GM18502 (cell line): ENCODE data around the gene CEP128.

Source experiments
- ATAC-seq: cut with Tn5 transposase; IDR thresholded peaks from one replicate; pipeline ENCODE4 v1.9.1; 2021; ENCODE audit warnings: mild to moderate bottlenecking; ENCODE audit not compliant: unreplicated experiment, poor library complexity

Gene CEP128

DNA sequence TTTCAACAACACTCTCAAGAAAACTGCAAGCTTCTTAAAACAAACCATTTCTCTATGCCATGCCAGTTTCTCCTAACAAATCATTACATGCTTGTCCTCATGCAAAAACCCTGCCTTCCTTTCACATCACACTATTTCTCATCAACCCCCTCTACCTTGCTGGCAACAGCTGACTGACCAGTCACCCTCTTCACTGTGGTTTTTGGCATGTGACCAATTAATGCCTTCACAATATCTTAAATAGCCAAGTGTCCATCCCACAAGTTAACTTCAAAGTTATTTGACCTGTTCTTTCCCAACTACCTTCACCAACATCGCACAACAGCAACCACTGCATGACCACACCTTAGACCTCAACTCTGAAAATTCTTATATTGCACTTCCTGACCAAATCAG is 159.6 kb downstream of the CEP128 start:
- ATAC-seq, result no peak

DNA sequence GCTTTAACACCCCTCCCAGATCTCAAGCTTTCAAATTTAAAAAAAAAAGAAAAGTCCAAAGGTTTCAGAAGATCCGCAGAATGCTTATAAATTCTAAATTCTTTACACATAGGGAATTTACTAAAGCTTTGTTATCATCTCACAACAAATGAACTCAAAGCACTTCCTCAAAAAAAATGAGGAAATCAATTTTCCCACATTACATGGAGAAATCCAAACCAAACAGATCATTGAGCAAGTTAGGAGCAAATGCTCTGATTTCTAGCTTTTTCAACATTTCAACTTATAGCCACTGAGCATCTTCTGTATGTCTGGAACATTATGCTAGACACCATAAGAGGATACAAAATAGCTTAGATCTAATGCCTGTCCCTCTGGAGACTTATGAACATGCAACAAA is 161.0 kb downstream of the CEP128 start:
- no peak for ATAC-seq

DNA sequence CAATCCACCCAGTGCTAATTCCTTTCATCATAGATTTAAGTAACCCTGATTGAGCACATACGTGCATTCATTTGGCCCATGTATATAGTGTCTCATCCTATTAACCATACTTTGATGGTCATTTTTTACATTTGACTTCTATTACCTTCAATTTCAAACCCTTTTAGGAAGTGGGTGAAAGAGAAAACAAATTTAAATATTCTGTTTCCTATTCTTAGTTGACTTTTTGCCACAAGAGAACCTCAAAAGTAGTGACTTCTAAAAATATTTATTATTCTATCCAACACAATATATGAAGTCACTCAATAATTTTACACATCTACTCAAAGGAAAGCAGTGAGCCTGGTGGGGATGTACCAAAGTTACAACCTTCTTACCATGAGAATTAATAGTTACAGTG is 164.9 kb downstream of the CEP128 start:
- no peak for ATAC-seq

DNA sequence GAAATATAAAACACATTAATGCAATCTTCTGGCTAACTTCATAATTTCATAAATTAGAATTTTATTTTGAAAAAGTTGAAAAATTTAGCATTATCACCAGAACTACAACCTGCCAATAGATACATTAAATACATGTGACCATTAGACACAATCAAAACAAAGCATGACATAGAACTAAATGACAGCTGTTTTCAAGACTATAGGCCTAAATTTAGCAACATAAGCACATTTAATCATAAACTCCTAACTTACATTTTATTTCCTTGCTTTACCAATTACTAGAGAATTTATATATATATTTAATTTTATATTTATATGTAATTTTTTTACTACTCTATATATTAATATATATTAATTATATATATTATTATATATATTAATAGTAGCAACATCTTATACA is 165.4 kb downstream of the CEP128 start:
- ATAC-seq, result no peak

DNA sequence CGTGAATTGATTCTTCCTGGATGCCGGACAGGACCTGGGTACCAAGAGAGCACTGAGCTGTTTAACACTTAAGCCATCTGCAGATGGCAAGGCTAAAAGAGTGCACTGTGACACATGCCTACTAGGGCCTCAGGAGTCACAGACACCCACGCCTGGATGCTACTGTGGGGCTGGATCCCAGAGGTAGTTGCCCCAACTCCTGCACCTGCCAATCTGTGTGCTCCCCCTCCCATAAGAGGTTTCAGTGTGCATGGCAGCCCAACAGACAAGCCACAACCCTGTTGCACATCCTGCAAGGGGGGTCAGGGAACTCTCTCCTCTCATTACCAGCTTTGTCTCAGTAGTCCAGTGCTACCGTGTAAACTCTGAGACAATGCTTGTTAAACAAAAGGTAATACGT is 169.0 kb downstream of the CEP128 start:
- no peak for ATAC-seq

DNA sequence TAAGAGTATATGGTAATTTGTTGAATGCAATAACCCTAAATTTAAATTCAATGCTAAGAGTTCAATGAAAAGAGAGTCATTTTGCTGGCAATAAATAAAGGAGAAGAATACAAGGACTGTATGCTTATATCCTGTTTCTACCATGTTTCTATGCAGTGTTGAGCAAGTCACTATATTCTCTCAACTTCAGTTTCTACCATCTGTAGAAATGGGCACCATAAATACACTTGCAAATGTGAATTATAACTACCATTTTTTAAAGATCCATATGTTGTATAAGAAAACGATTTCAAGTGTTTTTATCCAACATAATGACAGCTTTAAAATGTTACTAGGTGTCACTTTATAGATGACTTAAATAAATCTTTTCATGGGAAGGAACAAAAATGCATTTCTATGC is 170.3 kb downstream of the CEP128 start:
- ATAC-seq, result no peak

DNA sequence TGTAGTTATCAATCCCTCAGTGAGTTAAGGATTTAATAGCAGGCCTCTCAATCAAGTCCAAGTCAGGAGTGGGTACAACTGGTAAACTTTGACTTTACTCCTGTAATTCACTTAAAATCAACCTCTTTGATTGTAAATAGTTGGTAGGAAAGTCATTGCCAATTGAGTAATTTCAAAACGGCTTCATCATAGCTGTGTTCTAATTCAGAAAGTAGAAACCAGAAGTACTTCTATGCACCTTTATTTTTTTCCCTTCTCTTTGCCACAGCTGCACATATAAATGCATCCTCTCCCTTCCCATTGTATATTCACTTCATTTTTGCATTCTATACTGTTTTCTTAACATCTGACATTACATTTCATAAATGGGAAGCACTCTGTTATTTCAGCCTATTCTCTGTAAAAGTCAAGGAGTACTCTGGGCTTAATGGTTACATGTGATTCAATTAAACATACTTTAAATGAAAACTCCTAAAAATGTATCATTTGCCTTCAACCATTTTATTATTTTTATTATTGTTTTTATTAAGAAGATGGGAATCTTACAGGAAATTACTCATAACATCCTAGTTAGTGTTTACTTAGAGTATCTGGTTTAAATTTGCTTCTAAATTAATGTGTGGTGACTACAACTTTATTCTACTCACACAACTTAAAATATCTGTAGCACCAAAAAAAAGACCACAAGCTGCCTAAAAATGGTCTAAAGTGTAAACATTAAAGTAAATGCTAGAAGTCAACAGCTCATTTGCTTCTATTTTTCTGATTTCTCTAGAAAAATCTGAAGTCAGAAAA is 171.2 kb downstream of the CEP128 start:
- ATAC-seq, result no peak

DNA sequence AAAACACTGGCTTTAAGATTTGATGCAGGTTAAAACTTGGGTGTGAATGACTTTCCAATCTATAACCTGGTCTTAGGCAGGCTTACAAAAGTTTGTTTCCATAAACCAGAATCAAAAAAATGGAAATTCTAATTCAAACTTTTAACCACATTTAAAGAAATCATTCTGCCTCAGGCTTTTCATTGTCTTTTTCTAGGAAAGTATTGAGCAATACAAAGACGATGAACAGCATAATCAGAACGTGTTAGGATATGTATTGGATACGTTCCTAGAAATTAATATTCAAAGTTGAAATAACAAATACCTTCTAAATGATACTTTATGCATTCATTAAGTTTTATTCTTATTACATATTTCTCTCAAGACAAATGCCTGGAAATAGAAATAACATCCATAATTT is 172.9 kb downstream of the CEP128 start:
- ATAC-seq, result no peak

DNA sequence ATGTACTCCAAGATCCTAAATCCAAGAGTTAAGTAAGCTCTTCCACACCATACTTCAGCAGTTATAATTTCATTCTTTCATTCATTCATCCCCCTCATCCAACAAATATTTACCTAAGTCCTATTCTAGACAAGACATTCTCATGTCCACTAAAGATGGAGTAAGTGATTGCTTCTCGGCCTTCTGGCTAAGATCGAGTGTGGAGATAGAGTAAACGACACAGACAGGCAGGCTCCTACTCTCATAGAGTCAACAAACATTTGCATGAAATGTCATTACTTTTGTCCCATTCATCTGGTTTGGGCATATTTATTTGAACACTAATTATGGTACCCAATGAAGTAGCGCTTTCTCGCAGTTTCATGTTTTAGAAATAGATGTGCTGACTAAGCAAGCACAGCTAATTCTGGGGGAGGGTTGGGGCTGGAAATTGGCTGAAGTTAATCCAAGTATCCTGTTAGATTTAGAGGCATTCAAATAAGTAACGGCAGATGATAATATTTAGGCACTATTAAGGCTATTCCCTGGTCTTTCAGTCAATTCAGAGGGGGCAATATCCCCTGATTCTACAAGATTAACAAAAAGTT is 176.5 kb downstream of the CEP128 start:
- ATAC-seq, result no peak

DNA sequence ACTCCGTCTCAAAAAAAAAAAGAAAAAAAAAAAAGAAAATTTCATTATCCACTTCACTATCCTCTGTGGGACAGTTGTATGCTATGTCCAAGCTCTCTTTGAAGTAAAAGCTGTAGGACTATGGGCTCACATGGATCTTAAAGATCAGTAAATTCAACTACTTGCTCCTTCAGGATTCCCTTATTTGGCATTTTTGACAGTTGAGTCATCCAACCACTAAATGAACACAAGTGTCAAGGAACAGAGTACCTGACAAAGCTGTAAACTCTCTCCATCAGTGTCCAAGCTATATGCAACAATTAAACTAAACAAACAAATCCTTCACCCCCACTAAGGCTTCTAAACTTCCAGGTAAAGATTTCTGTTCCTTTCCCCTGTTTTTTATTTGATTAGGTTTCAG is 177.0 kb downstream of the CEP128 start:
- ATAC-seq, result no peak

DNA sequence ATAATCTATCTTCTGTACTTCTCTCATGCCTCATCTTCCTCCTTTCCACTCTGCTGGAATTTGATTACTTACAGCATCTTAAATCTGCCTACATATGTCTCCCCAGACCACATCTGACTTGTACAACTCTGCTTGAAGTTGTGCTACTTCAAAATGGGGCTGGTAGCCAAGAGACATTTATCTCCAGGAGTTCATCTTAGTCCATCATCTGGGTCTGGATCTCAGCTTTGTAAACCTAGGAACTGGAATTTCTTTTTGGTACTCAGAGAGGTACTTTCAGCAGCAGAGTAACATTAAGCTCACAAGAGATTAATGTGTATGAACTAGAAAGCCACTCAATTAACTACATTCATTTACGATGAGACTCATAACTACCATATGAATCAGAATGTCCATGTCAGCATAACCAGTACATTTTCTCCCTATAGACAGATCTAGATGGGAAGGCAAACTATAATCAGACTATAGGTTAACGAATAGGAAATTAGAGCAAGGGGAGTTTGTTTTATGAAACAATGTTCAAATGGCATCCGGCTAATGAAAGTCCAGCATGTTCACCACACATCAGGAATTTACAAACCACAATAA is 178.8 kb downstream of the CEP128 start:
- ATAC-seq, result no peak

DNA sequence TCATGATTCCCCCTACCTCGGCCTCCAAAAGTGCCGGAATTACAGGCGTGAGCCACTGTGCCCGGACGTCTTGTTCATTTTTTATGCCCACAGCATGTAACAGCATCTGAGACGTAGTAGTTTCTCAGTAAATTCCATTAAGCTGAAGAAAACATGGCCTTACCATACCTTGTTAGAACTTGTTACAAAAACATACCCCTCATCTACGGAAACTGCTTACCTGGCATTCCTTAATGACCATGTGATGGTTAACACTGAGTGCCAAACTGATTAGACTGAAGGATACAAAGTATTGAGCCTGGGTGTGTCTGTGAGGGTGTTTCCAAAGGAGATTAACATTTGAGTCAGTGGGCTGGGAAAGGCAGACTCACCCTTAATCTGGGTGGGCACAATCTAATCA is 186.8 kb downstream of the CEP128 start:
- ATAC-seq, result no peak

DNA sequence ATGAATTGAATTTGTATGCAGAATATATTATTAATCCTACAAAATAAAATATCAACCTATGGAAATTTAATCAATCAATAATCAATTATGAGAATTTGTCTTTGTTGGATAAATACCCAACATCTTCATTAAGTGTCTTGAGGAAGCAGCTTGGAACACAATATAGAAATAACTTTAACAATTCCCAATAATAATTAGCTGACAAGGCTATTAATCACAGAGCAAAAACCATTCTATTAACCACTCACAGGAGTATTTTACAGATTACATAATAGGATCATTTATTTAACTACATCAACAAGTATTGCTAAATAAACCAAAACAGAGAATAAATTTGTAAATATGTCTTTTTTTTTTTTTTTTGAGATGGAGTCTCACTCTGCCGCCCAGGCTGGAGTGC is 190.3 kb downstream of the CEP128 start:
- ATAC-seq, result no peak

DNA sequence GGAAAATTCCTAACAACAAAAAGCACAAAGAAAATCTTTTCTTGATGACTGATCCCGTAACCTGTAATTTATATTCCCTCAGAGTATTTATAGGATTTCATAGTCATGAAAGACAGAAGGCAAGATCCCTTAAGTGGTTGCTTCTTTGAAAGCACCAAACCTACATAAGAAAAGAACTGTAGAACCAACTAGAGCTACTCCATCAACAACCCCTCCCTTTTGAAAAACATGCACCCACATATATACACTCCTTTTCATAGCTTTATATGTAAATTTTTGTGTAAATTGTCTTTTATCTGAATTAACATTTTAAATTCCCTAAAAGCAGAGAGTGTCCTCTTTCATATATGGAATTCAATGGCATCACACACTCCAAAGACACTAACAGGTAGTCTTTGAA is 215.3 kb downstream of the CEP128 start:
- no peak for ATAC-seq

DNA sequence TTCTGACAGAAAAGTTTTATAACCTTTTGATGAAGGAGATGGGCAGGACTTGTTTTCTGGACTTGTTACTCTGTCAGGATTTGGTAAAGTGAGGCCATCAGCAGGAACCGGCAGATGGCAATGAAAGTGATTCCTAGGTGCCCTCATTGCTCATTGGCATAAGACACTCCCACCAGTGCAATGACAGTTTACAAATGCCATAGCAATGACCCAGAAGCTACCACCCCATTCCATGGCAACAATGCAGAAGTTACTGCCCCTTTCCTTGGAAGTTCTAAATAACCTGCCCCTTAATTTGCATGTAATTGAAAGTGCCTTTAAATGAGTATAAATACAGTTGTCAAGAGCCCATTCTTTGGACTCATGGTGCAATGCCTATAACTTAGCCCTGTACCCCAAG is 222.6 kb downstream of the CEP128 start:
- no peak for ATAC-seq

DNA sequence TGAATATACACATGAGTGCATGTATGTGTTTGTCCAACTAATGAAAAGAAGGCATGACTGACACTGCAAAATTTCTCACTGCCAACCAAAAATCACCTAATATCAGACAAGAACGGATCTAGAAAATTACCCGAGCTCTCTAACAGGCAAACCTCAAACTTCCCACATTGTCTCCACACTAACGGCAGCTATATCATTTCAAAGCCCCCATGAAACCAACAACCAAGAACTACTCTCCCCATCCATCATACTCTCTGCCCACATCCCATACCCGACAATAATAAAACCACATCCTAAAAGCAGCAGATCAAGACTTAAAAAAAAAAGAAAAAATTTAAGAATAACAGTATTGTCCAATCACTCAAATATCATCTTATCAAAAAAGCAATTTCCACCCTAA is 227.1 kb downstream of the CEP128 start:
- ATAC-seq, result no peak

DNA sequence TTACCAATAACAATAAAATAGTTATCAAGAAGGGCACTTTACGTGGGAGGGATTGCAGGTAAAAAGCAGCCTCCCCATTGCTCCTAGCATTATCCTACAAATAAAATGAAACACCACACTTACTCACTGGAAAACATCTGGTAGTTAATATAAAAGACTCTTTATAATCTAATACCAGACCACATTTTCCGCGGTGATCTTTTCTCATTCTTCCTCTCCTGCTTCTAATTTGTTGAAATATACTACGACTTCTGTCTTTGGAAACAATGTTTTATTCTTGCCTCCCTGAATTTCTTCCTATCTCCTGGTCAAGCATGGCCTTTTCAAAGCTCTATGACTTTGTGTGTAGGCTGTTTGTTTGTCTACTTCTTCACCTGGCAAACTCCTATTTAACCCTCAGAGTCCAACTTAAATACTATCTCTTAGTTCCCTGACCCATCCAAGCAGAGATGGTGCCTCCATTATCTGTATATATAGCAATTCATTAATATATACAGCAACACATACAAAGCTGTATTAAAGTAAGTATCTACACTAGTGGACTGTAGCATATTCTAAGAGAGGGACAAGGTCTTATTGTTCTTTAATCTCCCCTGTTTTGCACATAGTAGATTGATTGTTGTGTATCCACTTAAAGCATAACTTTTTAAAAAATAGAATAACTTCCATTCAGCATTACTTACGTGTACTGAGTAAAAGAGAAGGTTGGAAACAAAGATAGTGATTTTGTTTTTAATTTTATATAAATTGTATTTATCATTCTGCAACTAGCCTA is 228.3 kb downstream of the CEP128 start:
- no peak for ATAC-seq

DNA sequence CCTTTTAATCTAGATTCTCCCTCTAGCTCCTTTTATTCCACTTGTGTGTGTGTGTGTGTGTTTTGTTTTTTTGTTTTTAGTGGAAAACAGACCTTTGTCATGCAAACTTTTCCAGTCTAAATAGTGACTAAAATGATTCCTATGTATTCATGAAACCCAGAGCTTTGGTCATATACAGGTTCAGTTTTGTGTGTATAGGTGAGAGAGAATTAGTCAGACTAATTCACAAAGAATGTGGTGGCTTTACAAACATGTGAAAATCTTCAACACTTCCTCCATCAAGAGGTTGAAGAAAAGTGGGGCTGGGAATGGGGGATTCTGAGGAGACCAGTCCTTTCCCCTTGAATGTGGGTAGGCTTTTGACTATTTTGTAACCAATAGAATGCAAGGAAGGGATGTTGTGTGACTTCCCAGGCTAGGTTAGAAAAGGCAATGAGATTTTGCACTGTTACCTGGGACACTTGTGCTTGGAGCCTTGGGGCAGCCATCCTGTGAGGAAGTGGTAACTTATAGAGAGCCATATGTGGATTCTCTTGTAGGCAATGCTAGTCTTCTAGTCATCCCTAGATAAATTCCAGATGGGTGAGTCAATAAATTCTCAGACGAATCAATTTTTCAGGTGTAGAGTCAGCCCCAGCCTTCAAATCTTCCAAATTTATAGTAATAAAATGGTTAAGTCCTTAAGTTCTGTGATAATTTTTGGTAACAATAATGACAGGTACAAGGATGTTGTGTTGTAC is 236.1 kb downstream of the CEP128 start:
- no peak for ATAC-seq

DNA sequence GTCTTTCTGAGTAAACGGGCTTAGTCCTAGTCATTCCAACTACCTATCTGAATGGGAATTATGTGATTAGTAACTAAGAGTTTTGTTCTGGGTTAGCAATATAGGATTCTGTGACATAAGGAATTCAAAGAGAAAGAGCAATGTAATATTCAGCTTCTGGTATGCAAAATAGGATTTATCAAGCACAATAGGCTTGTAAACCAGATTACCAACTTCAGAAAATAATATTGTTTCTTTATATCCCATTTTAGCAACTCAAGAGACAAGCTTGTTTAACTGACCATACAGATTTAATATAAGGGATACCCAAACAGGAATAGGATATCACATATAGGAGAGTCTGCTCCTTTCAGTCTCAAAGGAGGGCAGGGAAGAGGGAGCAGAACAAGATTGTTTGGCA is 240.9 kb downstream of the CEP128 start:
- no peak for ATAC-seq

DNA sequence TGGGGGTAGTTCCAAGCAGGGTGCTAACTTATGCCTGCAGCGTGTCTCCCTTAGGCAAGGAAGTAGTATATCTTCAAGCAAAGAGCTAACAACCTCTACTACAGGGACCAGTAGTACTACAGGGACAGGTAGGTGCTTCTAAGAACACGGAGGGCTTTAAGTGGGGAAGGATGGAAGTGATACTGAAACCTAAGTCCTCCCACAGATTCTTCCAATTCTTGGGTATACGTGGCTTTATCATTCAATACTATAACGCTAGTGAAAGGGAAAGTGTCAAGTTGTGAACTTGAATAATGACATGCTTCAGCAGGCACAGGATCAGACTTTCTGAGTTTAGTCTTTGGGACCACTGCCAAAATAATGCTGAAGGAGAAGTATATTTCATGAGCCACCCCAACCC is 241.7 kb downstream of the CEP128 start:
- no peak for ATAC-seq

DNA sequence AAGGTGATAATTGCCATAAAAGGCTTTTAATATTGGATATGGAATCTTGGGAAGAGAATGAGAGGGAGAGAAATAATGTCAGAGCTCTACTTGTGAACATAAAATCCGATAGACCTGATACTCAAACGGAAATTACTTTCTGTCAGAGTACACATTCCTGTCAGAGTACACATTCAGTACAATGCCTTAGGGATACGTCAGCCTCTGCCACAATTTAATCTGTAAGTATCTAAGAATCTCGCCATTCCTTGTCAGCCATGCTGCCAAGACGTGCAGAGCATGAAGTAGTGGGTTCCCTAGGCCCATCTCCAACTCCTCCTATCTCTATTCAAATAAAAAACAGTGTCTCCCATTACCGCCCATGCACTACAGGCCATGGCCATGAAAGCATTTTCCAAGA is 242.6 kb downstream of the CEP128 start:
- ATAC-seq, result no peak
